ENCODE results near the gene UQCR10.

- no peak for TF ChIP-seq POLR2A (IDR thresholded peaks at IDR 0.05; ENCODE audit: low read length)
- TF ChIP-seq GATA1 (IDR thresholded peaks at IDR 0.05; ENCODE audit: low read depth, low read length) = no peak
Observed at GRCh38 chr22:29758959-29759358, 8.2 kb upstream of the UQCR10 start.

Measured in erythroblast (primary cell).